Mammary epithelial cell (primary cell): Measurements from ENCODE around the gene MAT2B.

Experiments
- CTCF ChIP-seq, 2 donors: IDR thresholded peaks in 1 of 2; conservative IDR thresholded peaks in 1 of 2; 2 replicates each; pipeline ENCODE4 v1.5.1; 2011 to 2012; ENCODE audit warnings: inconsistent platforms in 2 of 2, low read length in 2 of 2, mild to moderate bottlenecking in 2 of 2, control low read depth in 1 of 2, low read depth in 1 of 2; ENCODE audit not compliant: insufficient read depth in 1 of 2; ENCODE audit errors: extremely low read depth in 1 of 2
- EZH2 ChIP-seq: IDR thresholded peaks from 2 replicates; pipeline ENCODE4 v1.6.1; 2012; ENCODE audit warnings: low read length, inconsistent platforms, borderline replicate concordance

- no peak for TF ChIP-seq EZH2
- no peak for TF ChIP-seq CTCF (conservative IDR thresholded peaks at IDR 0.05 in 1 of 2, IDR thresholded peaks at IDR 0.05 in 1 of 2; ENCODE audit: extremely low read depth in 1 of 2, insufficient read depth in 1 of 2, low read depth in 1 of 2, low read length in 2 of 2)
Measured at GRCh38 chr5:163561339-163561738, 55.9 kb downstream of the MAT2B start.
